Measurements from ENCODE around the gene CCDC127. TPM values are rescaled to one million over a fixed set of nuclear protein-coding genes. Genes with fewer than 3 reads are reported as not detected.
"Not testable (repeated sequence)": the region's sequence is repeated elsewhere in the genome, so short reads cannot be mapped to it uniquely, and the experiment has no call there.

Gene CCDC127
- total and polyA plus RNA-seq, 2 donors (not counting 3 experiments of a cell fraction or from before 2014, with no cell fraction given), result 3.4 to 6.3 TPM

DNA sequence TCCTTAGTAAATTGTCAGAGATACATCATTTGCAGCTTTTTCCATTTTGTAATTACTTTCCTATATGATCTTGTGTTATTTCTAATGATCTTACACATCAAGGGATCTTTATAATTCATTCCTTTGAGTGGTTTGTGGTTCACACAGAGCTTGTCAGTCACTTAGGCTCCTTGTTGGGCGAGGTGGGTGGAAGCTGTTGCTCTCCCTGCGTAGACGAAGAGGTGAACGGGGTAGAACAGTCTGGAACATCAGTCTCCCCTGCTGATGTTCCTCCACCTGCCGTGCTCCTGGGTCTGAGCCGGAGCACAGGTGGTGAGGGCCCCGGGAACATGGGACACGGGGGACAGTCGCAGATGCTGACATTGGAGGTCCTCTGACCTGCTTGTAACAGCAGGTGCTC lies 17.6 kb upstream of the CCDC127 start:
- H3K27ac ChIP-seq (ENCODE audit: insufficient read depth, low read depth, low read length); dilution Hi-C loops (cut with MboI; ENCODE audit: extremely low pct_ligation_motif_present, low sequenced_read_pairs); H3K27me3 ChIP-seq (ENCODE audit: control insufficient read depth in 2 of 2, insufficient read depth in 2 of 2, low read length in 2 of 2); H3K9me3 ChIP-seq (replicated peaks; ENCODE audit: control insufficient read depth, insufficient read depth, low read length); intact Hi-C loops (cut with micrococcal nuclease); H3K9me1 ChIP-seq (replicated peaks; ENCODE audit: control insufficient read depth, extremely low read depth, insufficient read depth, low read length); BruUV-seq (replicated peaks); FAIRE-seq; H3K9ac ChIP-seq (replicated peaks; ENCODE audit: extremely low read depth, insufficient read depth, low read length); H3K4me3 ChIP-seq (replicated peaks in 1 of 3; ENCODE audit: insufficient read depth in 1 of 3, low read depth in 1 of 3, low read length in 3 of 3); H2AFZ ChIP-seq (ENCODE audit: low read depth, low read length); POLR2A ChIA-PET; H3K4me1 ChIP-seq (ENCODE audit: control insufficient read depth, extremely low read depth, insufficient read depth, low read length); CTCF ChIA-PET; DNase-seq (ENCODE audit: low read depth, low spot score); H3K79me2 ChIP-seq (ENCODE audit: control insufficient read depth, insufficient read depth, low read length); H3K4me2 ChIP-seq (ENCODE audit: insufficient read depth, low read length); H4K20me1 ChIP-seq (replicated peaks; ENCODE audit: control insufficient read depth, extremely low read depth, insufficient read depth, low read length): not testable (repeated sequence)
- peaks cover 7 to 32% of the 10 kb centered on the region in 2 experiments for H3K36me3 ChIP-seq (ENCODE audit: control insufficient read depth in 2 of 2, extremely low read depth in 1 of 2, insufficient read depth in 2 of 2, low read length in 2 of 2)

DNA sequence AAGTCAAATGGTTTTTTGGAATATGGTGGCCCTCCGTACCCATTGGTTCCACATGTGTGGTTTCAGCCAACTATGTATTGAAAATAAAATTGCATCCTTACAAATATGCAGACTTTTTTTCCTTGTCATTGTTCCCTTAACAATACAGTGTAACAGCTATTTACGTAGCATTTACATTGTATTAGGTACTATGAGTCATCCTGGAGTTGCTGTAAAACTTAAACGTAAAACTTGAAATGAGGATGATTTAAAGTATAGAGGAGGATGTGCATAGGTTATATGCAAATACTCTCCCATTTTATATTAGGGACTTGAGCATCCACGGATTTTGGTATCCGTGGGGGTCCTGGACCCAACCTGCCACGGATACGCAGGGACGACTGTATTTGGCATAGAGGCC lies 16.5 kb upstream of the CCDC127 start:
- no peak overlapping the region for H3K4me2 ChIP-seq (ENCODE audit: insufficient read depth, low read length)
- ChIA-PET POLR2A (interaction anchor here (0.7 kb wide), 1 partner anchor 9 kb away, joined by 3 read pairs; no protein-coding TSS in a partner anchor), CTCF (no interaction called here)
- H3K27ac ChIP-seq (ENCODE audit: insufficient read depth, low read depth, low read length), result peak overlapping the region; percentile 18
- H3K4me3 ChIP-seq (replicated peaks in 1 of 3; ENCODE audit: insufficient read depth in 1 of 3, low read depth in 1 of 3, low read length in 3 of 3), result no peak overlapping the region
- no peaks in the 10 kb centered on the region for H3K9me1 ChIP-seq (replicated peaks; ENCODE audit: control insufficient read depth, extremely low read depth, insufficient read depth, low read length)
- no peaks in the 10 kb centered on the region for H4K20me1 ChIP-seq (replicated peaks; ENCODE audit: control insufficient read depth, extremely low read depth, insufficient read depth, low read length)
- no peak for FAIRE-seq
- H3K36me3 ChIP-seq (ENCODE audit: control insufficient read depth in 2 of 2, extremely low read depth in 1 of 2, insufficient read depth in 2 of 2, low read length in 2 of 2), result peaks cover 5 to 36% of the 10 kb centered on the region in 2 experiments
- no peaks in the 10 kb centered on the region for H3K4me1 ChIP-seq (ENCODE audit: control insufficient read depth, extremely low read depth, insufficient read depth, low read length)
- no peaks in the 10 kb centered on the region for H3K27me3 ChIP-seq (ENCODE audit: control insufficient read depth in 2 of 2, insufficient read depth in 2 of 2, low read length in 2 of 2)
- H3K79me2 ChIP-seq (ENCODE audit: control insufficient read depth, insufficient read depth, low read length), result peaks cover 5% of the 10 kb centered on the region
- intact Hi-C loops (cut with micrococcal nuclease) (no loop called here), dilution Hi-C loops (cut with MboI; ENCODE audit: extremely low pct_ligation_motif_present, low sequenced_read_pairs) (no loop called here)
- no TSS peak for BruUV-seq (replicated peaks)
- no peaks in the 10 kb centered on the region for H3K9me3 ChIP-seq (replicated peaks; ENCODE audit: control insufficient read depth, insufficient read depth, low read length)
- no peak overlapping the region for H3K9ac ChIP-seq (replicated peaks; ENCODE audit: extremely low read depth, insufficient read depth, low read length)
- DNase-seq (ENCODE audit: low read depth, low spot score), result no peak
- H2AFZ ChIP-seq (ENCODE audit: low read depth, low read length), result no peak overlapping the region
- TF ChIP-seq, protein P1, sequence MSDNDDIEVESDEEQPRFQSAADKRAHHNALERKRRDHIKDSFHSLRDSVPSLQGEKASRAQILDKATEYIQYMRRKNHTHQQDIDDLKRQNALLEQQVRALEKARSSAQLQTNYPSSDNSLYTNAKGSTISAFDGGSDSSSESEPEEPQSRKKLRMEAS (IDR thresholded peaks at IDR 0.05; ENCODE audit: insufficient read depth, insufficient read length), result no peak
- TF ChIP-seq EZH2 (IDR thresholded peaks at IDR 0.05; ENCODE audit: borderline replicate concordance, low read depth, low read length, severe bottlenecking) (no peak), JUN (IDR thresholded peaks at IDR 0.05; ENCODE audit: borderline replicate concordance, insufficient read depth, insufficient read length, low read depth) (peak; percentile 66)

DNA sequence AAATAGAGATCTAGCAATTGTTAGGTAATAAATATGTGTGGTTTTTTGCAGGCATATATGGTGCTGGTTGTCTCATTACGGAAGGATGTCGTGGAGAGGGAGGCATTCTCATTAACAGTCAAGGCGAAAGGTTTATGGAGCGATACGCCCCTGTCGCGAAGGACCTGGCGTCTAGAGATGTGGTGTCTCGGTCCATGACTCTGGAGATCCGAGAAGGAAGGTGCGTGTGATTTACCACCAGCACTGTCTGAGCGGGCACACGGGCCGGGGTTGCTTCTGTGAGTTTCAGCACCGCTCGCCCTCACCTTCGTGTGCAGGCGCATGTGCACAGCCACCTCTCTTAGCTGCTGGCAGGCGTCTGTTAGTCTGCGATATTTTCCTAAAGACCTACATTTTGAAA lies 15.5 kb upstream of the CCDC127 start:
- H3K79me2 ChIP-seq (ENCODE audit: control insufficient read depth, insufficient read depth, low read length); CTCF ChIA-PET; H3K4me1 ChIP-seq (ENCODE audit: control insufficient read depth, extremely low read depth, insufficient read depth, low read length); DNase-seq (ENCODE audit: low read depth, low spot score); dilution Hi-C loops (cut with MboI; ENCODE audit: extremely low pct_ligation_motif_present, low sequenced_read_pairs); H3K9me3 ChIP-seq (replicated peaks; ENCODE audit: control insufficient read depth, insufficient read depth, low read length); H3K9me1 ChIP-seq (replicated peaks; ENCODE audit: control insufficient read depth, extremely low read depth, insufficient read depth, low read length); BruUV-seq (replicated peaks); H2AFZ ChIP-seq (ENCODE audit: low read depth, low read length); H3K9ac ChIP-seq (replicated peaks; ENCODE audit: extremely low read depth, insufficient read depth, low read length); POLR2A ChIA-PET; intact Hi-C loops (cut with micrococcal nuclease); H3K4me3 ChIP-seq (replicated peaks in 1 of 3; ENCODE audit: insufficient read depth in 1 of 3, low read depth in 1 of 3, low read length in 3 of 3); H3K4me2 ChIP-seq (ENCODE audit: insufficient read depth, low read length); H3K27ac ChIP-seq (ENCODE audit: insufficient read depth, low read depth, low read length); H4K20me1 ChIP-seq (replicated peaks; ENCODE audit: control insufficient read depth, extremely low read depth, insufficient read depth, low read length); H3K27me3 ChIP-seq (ENCODE audit: control insufficient read depth in 2 of 2, insufficient read depth in 2 of 2, low read length in 2 of 2); FAIRE-seq: not testable (repeated sequence)
- peaks cover 13 to 37% of the 10 kb centered on the region in 2 experiments for H3K36me3 ChIP-seq (ENCODE audit: control insufficient read depth in 2 of 2, extremely low read depth in 1 of 2, insufficient read depth in 2 of 2, low read length in 2 of 2)

All from endothelial cell of umbilical vein (primary cell).